HG03159 (cell line): ENCODE measurements around the gene PCSK4.
"Not testable (repeated sequence)": the region's sequence is repeated elsewhere in the genome, so short reads cannot be mapped to it uniquely, and the experiment has no call there.

Experiments used
- ATAC-seq: cut with Tn5 transposase; IDR thresholded peaks from one replicate; pipeline ENCODE4 v1.9.1; 2021; ENCODE audit warnings: mild to moderate bottlenecking, moderate library complexity; ENCODE audit not compliant: unreplicated experiment

PCSK4 gene

GRCh38 chr19:1522838-1523237 lies 32.7 kb upstream of the PCSK4 start:
- no peak for ATAC-seq

- ATAC-seq: no peak
These were observed 31.9 kb upstream of the PCSK4 start for GRCh38 chr19:1522061-1522460.

DNA sequence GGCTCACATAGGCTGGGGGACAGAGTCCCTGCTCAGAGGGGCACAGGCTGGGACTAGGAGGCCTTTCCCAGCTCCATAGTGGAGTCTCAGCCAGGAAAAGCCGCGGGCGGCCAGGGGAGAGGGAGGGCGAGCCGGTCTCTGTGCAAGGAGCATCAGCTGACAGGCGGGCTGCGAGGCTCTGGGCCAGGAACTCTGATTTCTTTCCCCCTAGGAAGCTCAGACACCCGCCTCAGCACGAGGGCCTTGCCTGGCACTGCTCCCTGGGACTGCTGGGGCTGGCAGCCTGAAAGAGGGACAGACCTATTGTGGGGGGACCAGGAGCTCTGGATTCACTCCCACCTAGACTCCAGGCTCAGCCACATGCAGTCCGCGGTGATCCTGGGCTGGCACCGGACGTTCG lies 31.5 kb upstream of the PCSK4 start:
- no peak for ATAC-seq

DNA sequence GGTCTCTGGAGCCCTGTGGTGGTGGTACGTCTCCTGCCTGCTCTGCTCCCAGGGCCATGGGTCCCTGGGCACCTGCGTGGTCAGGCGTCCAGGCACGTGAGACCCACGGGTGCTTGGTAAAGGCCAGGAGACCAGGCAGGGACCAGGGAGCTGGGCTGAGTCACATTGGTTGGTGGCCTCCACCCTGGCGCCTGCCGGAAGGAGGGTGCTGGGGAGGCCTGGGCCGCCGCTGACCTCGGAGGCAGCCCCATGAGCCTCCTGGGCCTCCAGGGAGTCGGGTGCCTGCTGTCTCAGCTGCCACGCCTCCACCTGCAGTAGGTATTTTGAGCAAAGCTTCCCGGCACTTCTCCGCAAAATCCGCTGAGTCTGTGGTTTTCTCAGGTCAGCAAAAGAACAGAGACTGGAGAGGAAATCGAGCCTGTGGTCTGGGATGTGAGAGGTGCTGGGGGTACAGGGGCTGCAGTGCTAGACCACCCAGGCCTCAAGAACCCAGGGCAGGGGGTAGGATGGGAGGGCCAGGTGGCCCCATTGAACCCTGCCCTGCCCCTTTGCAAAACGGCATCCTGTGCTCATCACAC lies 30.1 kb upstream of the PCSK4 start:
- ATAC-seq: no peak

- not testable (repeated sequence) for ATAC-seq
These were observed 29.7 kb upstream of the PCSK4 start for GRCh38 chr19:1519802-1520201.

DNA sequence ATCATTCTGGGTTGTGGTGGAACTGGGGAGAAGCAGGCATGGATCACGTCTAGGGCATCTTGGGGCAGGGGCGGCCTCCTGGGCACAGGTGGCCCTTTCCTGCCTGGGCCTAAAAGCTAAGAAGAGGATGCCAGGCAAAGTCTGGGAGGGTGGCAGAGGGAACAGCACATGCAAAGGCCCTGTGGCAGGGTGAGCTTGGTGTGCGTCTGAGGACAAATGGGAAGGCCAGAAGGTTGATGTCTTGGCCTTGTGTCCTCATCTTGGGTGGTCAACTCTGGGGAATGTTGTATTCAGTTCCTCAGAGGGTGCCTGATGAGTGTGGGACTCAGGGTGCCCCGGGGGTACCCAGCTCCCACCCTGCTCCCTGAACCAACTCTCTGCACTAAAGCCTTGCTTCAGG lies 28.3 kb upstream of the PCSK4 start:
- ATAC-seq: no peak

GRCh38 chr19:1516395-1516753 lies 26.2 kb upstream of the PCSK4 start:
- no peak for ATAC-seq

GRCh38 chr19:1514986-1515721 lies 25.0 kb upstream of the PCSK4 start:
- no peak for ATAC-seq

DNA sequence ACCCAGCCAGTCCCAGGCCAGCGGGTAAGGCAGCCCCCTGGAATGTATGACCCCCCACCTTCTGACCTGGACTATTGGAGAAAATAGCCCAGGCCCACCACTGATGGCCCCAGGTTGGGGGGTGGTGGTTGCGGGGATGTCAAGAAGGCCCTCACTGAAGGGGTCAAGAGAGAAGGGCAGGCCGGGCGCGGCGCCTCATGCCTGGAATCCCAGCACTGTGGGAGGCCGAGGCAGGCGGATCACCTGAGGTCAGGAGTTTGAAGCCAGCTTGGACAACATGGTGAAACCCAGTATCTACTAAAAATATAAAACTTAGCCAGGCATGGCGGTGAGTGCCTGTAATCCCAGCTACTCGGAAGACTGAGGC lies 24.1 kb upstream of the PCSK4 start:
- no peak for ATAC-seq

DNA sequence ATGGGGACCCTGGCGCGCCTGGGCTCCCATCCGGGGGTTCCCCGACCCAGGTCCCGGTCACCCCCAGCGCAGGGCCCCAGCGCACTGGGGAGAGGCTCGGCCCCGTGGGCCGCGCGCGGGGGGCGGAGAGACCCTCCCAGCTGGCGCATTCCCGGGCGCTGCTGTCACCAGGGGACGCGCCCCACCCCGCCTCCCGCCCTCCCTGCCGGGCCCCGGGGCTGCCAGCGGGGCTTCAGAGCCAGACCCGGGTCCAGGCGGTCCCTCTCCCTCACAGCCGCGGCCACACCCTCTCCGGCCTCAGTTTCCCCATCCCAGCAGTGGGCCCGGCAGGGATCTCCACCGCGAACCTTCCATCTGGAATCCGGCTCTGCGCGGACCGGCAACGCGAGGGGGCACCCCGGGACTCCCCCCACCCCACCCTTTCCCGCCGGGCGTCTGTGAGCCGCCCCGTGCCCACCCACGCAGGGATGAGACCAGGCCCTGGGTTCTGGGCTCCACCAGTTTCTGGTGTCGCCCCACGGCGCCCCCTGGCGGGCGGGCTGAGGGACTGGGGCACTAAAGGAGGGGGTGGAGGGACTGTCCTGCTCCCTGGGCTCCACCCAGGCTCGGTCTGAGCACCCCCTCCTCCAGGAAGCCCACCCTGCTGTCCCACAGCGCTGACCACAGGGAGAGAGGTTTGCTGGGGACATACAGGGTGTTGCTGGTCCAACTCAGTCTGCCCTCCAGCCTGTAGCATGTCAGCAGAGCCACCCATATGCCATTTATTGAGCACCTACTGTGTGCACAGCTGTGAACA lies 23.5 kb upstream of the PCSK4 start:
- no peak for ATAC-seq

DNA sequence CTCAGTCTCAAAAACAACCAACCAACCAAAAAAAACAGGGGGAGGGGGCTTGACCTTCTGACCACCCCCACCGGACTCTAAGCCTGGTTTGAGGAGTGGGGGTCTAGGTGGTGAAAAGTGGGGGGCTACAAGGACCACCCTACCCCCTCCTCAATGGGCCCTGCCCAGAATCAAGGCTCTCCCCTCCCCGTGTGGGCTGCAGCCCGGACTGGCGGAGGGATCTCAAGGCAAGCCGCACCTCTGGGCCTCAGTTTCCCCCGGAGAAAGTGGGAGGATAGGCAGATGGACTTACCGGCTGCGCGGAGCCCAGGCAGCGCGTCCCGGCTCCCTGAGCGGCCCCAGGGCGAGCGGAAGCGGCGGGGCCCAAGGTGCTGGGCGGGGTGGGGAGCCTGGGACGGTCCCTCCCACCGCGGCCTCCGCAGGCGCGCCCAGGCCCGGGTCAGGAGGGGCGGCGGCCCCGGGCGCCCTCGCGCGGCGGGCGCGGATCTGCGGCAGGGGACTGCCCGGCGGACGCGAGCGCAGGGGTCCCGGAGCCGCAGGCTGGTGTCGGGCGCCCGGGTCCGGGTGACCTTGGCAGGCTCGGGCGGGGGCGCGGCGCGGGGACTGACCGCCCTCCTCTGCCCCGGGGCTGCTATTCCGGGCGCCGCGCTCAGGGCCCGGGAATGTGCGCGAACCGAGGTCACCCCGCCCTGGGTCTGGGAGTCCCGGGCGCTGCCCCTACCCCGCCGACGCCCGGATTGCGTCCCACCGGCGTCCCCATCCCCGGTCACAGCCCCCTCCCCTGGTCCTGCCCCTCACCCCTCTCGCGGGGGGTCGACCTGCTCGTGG lies 22.7 kb upstream of the PCSK4 start, which contains the start of gene ADAMTSL5:
Gene ADAMTSL5 (minus strand): TSS at position 349 of the 828 bp plus-strand sequence. CDS start 2,076 bp downstream, outside the sequence.
- no peak for ATAC-seq

DNA sequence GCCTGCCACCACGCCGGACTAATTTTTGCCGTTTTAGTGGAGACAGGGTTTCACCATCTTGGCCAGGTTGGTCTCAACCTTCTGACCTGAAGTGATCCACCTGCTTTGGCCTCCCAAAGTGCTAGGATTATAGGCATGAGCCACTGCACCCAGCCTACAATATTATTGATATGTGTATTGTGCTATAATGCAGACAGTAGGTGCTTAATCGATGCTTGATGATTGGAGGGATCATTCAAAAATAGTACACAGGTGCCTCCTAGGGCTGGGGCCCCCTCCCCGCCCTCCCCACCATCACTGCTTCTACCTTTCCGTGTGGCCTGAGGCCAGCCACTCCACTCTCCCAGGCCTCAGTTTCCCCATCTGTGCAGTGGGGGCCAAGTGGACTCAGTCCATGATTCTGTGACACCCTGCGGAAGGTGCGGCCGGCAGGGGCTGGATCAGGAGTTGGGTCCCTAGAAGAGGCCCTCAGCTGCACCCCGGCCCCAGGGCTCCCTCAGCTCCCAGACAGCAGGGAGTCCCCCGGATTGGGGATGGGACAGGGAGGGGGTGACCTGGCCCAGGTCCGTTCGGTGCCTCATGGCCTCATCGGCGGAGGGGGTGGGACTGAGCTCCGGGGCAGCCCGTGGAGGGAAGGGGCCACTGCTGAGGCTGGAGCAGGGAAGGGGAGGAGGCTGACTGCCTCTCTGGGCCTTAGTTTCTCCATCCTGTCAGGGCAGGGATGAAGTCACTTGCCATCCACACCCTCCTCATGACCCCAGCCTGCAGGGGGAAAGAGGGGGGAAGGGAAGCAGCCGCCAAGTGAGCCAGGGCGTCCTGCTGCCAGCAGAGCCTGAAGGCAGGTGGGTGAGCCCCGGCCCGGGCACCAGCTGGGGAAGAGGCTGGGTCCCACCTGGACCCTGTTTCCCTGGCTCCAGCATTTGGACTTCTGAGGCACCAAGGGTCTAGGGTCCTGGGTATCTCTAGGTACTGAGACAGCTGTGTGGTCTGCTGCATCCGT lies 21.5 kb upstream of the PCSK4 start:
- no peak for ATAC-seq

GRCh38 chr19:1510807-1511206 lies 20.7 kb upstream of the PCSK4 start:
- no peak for ATAC-seq

GRCh38 chr19:1510442-1510806 lies 20.3 kb upstream of the PCSK4 start:
- ATAC-seq: no peak

DNA sequence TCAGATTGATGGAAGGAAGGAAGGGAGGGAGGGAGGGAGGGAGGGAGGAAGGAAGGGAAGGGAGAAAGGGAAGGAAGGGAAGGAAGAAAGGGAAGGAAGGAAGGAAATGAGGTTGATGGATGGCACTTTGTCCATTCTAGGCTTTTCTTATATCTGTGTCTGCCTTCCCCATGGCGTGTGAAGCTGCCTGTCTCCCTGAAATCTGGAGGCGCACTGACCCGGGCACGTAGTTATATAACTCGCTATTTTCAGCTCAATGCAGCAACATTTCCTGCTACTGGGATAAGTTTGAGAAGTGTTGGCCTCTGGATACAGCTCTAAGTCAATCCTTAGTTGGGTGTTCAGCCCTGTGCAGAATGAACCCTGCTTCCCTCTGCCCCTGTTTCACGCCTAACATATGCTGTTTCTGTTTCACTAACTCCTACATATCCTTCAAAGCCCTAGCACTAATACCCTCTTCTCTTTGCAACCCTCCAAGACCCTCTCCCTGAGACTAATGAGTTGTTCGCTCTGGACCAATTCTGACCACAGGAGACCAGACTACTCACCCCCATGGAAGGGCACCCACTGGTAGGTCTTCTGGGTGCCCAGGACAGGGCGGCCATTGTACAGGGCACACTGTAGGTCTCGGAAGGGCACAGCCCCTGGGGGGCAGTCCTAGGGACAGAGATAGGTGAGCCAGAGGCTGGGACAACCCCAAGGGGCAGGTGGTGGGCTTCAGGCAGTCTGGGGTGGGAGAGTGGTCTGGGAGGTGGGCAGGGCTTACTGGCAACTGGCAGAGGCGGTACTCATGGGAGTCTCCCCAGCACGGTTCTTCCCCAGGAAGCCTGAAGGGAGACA lies 19.7 kb upstream of the PCSK4 start:
- no peak for ATAC-seq

DNA sequence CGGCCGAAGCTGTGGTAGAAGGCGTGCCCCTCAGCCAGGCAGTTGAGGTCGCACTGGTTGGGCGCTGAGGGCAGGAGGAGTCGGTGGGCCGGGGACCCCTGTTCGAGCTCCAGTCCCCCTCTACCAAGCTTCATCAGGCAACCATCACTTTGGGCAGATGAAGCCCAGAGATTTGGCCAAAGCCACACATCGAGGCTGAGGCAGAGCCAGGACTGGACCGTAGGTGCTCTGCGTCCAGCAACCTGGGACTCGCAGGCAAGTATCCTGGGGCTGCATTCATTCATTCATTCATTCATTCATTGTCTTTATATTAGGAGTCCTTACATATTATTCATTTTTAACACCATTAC lies 18.3 kb upstream of the PCSK4 start:
- no peak for ATAC-seq

GRCh38 chr19:1507763-1508506 lies 17.8 kb upstream of the PCSK4 start:
- no peak for ATAC-seq

DNA sequence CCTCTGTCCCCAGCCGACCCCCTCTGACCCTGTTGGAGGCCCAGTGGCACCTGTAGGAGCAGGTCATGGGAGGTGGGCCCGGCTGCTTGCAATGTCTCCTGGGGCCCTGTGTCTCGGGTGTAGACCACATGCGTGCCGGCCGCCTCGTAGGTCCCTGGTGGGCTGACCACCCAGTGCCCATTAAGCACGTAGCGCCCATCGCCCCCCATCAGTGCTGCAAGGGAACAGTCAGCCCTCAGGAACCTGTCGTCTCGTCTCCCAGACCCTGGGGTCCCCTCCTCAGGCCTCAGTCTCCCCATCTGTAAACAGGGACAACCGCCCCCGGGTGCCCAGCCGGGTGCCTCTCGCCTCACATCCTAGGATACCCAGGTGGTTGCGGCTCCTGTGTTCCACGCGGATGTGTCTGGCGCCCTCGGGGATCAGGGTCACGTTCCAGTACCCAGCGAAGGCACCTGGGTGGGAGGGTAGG lies 17.1 kb upstream of the PCSK4 start:
- no peak for ATAC-seq
